Heart left ventricle (tissue), 13 donors: ENCODE measurements around the gene PCNT.

Source experiments
- POLR2A ChIP-seq, 2 donors: fragments of 450-650 bp; IDR thresholded peaks; one replicate each; pipeline ENCODE4 v1.6.1; 2017; ENCODE audit warnings: antibody characterized with exemption in 2 of 2, mild to moderate bottlenecking in 2 of 2, moderate library complexity in 2 of 2
- TF ChIP-seq, protein P1 (sequence below), 12 donors: fragments of 200-600 bp; sonication (generic) in 4 of 12; IDR thresholded peaks; one replicate each; pipeline versions ENCODE4 v1.5.0 to v1.8.0; 2018 to 2022; ENCODE audit warnings: antibody characterized with exemption in 12 of 12, mild to moderate bottlenecking in 5 of 12
- donor health status: ischemic (EF 13 %, LVEDD 7.1; RV severe dilation, severe dysfunction).
- donor health status: DM: no; HTN: yes; CAD: no.
- donor health status: DM: no; HTN: no; CAD: no.
- donor health status: ischemic (EF 25% LVEDD 6.9; RV normal size, moderate dysfunction).
- donor health status: ischemic (EF 25% LVEDD 5.7; RV mildly dilated, moderate dysfunction).
- donor health status: ischemic (EF 35%, LVEDD 5.7; RV mildly dilated, moderate dysfunction).
- donor health status: nonischemic (EF 11% LVEDD 7.7; RV severe dilation, severe dysfunction).
- donor health status: DM: yes; HTN: yes; CAD: no.
- donor health status: PGD.
- donor health status: ischemic (EF 29% LVEDD 5.4; RV normal size, mild dysfunction).
- donor health status: nonischemic (EF 23%, LVEDD 6.1; RV moderate dilation, normal function).

- TF ChIP-seq, protein P1, sequence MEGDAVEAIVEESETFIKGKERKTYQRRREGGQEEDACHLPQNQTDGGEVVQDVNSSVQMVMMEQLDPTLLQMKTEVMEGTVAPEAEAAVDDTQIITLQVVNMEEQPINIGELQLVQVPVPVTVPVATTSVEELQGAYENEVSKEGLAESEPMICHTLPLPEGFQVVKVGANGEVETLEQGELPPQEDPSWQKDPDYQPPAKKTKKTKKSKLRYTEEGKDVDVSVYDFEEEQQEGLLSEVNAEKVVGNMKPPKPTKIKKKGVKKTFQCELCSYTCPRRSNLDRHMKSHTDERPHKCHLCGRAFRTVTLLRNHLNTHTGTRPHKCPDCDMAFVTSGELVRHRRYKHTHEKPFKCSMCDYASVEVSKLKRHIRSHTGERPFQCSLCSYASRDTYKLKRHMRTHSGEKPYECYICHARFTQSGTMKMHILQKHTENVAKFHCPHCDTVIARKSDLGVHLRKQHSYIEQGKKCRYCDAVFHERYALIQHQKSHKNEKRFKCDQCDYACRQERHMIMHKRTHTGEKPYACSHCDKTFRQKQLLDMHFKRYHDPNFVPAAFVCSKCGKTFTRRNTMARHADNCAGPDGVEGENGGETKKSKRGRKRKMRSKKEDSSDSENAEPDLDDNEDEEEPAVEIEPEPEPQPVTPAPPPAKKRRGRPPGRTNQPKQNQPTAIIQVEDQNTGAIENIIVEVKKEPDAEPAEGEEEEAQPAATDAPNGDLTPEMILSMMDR (IDR thresholded peaks at IDR 0.05): no peak
- no peak for TF ChIP-seq POLR2A (IDR thresholded peaks at IDR 0.05)
Measured at GRCh38 chr21:46427516-46427915, 103.6 kb downstream of the PCNT start.
